Coronary artery (tissue), 2 donors: ENCODE measurements around the gene ERC2.

ENCODE experiments used
- DNase-seq: peaks from one replicate; pipeline ENCODE4 v3.0.0-alpha.2; 2017; ENCODE audit warnings: low spot score
- H3K27ac ChIP-seq, 2 donors: fragments of 200-600 bp; sonication (generic); one replicate each; pipeline ENCODE4 v1.5.1; 2016 to 2019
- H3K4me3 ChIP-seq: fragments of 200-600 bp; sonication (generic); 2 replicates; pipeline ENCODE4 v1.5.1; 2016; ENCODE audit warnings: mild to moderate bottlenecking, moderate library complexity
- CTCF ChIP-seq: fragments of 200-600 bp; sonication (generic); IDR thresholded peaks from one replicate; pipeline ENCODE4 v1.5.1; 2019; ENCODE audit warnings: antibody characterized with exemption

The ERC2 gene

GRCh38 chr3:55643283-55643682 lies 825.0 kb downstream of the ERC2 start:
- TF ChIP-seq CTCF, result no peak
- no peak overlapping the region for H3K27ac ChIP-seq
- no peak for DNase-seq
- no peak overlapping the region for H3K4me3 ChIP-seq

DNA sequence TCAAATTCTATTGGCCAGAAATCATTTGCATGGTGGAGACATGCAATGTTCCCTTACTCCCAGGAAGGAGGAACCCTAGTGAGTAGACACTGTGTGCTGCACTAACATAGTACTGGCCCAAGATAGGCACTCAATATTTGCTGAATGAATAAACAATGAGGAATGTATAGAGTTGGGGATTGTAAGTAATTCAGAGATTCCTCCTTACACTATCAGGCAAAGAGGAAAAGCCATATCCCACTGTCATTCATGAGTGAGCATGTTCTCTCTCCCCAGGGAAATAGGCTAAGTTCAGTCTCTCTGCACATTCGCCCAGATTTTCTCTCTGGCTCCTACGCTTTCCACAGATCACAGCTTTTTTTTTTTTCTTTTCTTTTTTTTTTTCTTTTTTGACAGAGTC lies 826.3 kb downstream of the ERC2 start:
- Histone ChIP-seq H3K27ac (no peak overlapping the region), H3K4me3 (no peak overlapping the region)
- no peak for TF ChIP-seq CTCF
- DNase-seq, result no peak

GRCh38 chr3:55639896-55640765 lies 828.1 kb downstream of the ERC2 start:
- no peak for DNase-seq
- TF ChIP-seq CTCF, result no peak
- H3K4me3 ChIP-seq, result no peak overlapping the region
- no peak overlapping the region for H3K27ac ChIP-seq

DNA sequence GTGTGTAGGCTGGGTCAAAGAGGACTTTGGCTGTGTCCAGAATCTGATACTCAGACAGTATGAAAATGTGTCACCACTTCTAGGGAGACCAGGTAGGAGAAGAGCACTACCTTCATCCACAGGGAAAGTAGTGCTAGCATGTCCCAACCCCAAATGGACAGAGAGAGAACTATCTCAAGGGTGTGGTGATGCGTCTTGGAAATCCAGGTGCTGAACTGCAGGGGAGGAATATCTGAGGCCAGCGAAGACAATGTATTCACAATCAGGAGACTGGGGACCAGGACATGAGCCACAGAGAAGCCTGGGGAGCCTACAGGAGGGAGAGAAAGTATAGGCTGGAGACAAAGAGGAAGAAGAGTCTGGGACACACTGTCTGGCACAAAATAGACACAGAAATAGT lies 829.1 kb downstream of the ERC2 start:
- Histone ChIP-seq H3K4me3 (no peak overlapping the region), H3K27ac (no peak overlapping the region)
- DNase-seq, result no peak
- no peak for TF ChIP-seq CTCF

DNA sequence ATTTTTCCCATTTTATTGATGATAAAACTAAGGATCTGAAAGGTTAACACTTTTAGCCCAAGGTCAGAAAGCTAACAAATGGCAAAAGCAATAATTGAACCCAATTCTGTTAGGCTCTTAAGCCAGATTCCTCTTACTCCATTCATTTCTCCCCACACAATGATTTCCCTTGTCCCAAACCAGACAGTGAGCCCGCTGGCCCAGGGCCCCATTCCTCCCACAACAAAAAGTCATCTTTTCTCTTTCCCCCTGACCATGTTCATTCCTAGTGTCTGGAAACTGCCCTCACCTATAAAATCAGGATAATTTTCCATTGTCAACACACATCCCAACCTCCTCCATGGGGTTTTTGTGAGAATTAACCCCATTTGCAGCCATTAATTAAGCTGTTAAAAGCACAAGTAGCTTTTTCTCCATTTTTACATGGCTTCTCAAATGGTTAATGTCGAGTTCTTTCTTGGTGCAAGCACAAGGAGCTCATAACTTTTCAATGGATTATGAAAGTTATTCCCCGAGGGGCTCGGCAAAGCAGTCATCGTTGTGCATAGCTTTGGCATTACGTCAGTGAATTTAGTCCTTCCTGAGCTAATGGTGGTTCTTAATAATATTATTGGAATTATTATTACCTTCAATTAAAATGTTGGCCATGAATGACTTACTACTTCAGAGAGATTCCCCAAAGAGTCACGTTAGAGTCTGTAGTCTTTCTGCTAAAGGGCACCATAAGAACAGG lies 830.2 kb downstream of the ERC2 start:
- Histone ChIP-seq H3K27ac (no peak overlapping the region), H3K4me3 (no peak overlapping the region)
- DNase-seq, result no peak
- no peak for TF ChIP-seq CTCF

GRCh38 chr3:55636300-55637195 lies 831.7 kb downstream of the ERC2 start:
- Histone ChIP-seq H3K4me3 (no peak overlapping the region), H3K27ac (no peak overlapping the region)
- TF ChIP-seq CTCF, result no peak
- no peak for DNase-seq
